IMR-90 (cell line): ENCODE results near the gene GXYLT1. TPM values are rescaled to one million over a fixed set of nuclear protein-coding genes. Genes with fewer than 3 reads are reported as not detected.

Experiments used
- ATAC-seq: fragments of 200-7000 bp; cut with Tn5 transposase; 2 replicates; pipeline ENCODE4 v1.9.1; 2020; ENCODE audit warnings: low read depth, mild to moderate bottlenecking, moderate library complexity
- BruUV-seq: library from RNA; stranded (reverse); fragments of 400-500 nt; replicated peaks from 2 replicates; lab custom pipeline; 2021; lab: Mats Ljungman, UMichigan
- CTCF ChIA-PET: fragments of 300-600 bp; formaldehyde crosslinking; extraction: SDS; loops from one replicate; lab custom pipeline; 2021; ENCODE audit warnings: antibody characterized with exemption; lab: Yijun Ruan, JAX
- POLR2A ChIA-PET: fragments of 300-600 bp; sonication (Branson Sonifier 250); formaldehyde crosslinking; loops from one replicate; lab custom pipeline; 2022; ENCODE audit warnings: antibody characterized with exemption; ENCODE audit not compliant: unreplicated experiment; lab: Charles Lee
- DNase-seq: peaks from one replicate; pipeline ENCODE4 v3.0.0; 2013
- H2AFZ ChIP-seq: replicated peaks from 2 replicates; pipeline ENCODE3; 2013; ENCODE audit warnings: low read length, mild to moderate bottlenecking; ENCODE audit not compliant: poor library complexity
- H2AK5ac ChIP-seq: 2 replicates; pipeline ENCODE4 v1.6.1; 2013; ENCODE audit warnings: low read depth, low read length, inconsistent platforms
- H2AK9ac ChIP-seq: replicated peaks from 2 replicates; pipeline ENCODE3; 2013; ENCODE audit warnings: mild to moderate bottlenecking, low read depth, low read length, moderate library complexity; ENCODE audit not compliant: poor library complexity
- H2BK120ac ChIP-seq: 2 replicates; pipeline ENCODE4 v1.6.1; 2013; ENCODE audit warnings: low read depth, low read length, inconsistent platforms
- H2BK15ac ChIP-seq: 3 replicates; pipeline ENCODE4 v1.6.1; 2013; ENCODE audit warnings: low read depth, low read length, inconsistent platforms
- H2BK20ac ChIP-seq: 2 replicates; pipeline ENCODE4 v1.6.1; 2013; ENCODE audit warnings: low read depth, mild to moderate bottlenecking, inconsistent platforms, low read length, moderate library complexity
- H2BK5ac ChIP-seq: 2 replicates; pipeline ENCODE4 v1.6.1; 2013; ENCODE audit warnings: mild to moderate bottlenecking, low read depth, low read length, inconsistent platforms; ENCODE audit not compliant: poor library complexity, severe bottlenecking
- H3K14ac ChIP-seq: replicated peaks from 2 replicates; pipeline ENCODE4 v1.6.1; 2013; ENCODE audit warnings: low read depth, low read length, inconsistent platforms
- H3K18ac ChIP-seq: 2 replicates; pipeline ENCODE4 v1.6.1; 2013; ENCODE audit warnings: low read depth, low read length, control low read depth
- H3K23ac ChIP-seq: 2 replicates; pipeline ENCODE4 v1.6.1; 2013; ENCODE audit warnings: low read depth, low read length, inconsistent platforms
- H3K27ac ChIP-seq: 2 replicates; pipeline ENCODE4 v1.5.1; 2013; ENCODE audit warnings: mild to moderate bottlenecking, control low read depth, low read length; ENCODE audit not compliant: insufficient read depth
- H3K27me3 ChIP-seq: 2 replicates; pipeline ENCODE4 v1.6.1; 2013; ENCODE audit warnings: low read length; ENCODE audit not compliant: control insufficient read depth, insufficient read depth
- H3K36me3 ChIP-seq: 2 replicates; pipeline ENCODE4 v1.6.1; 2013; ENCODE audit warnings: low read length, mixed read lengths; ENCODE audit not compliant: control insufficient read depth, insufficient read depth
- H3K4ac ChIP-seq: 2 replicates; pipeline ENCODE4 v1.6.1; 2013; ENCODE audit warnings: low read depth, low read length, inconsistent platforms
- H3K4me1 ChIP-seq: 2 replicates; pipeline ENCODE4 v1.6.1; 2013; ENCODE audit warnings: low read length, mixed read lengths; ENCODE audit not compliant: control insufficient read depth, insufficient read depth
- H3K4me2 ChIP-seq: 2 replicates; pipeline ENCODE4 v1.6.1; 2013; ENCODE audit warnings: low read depth, mild to moderate bottlenecking, control low read depth, low read length, moderate library complexity
- H3K4me3 ChIP-seq: 2 replicates; pipeline ENCODE4 v1.5.1; 2013; ENCODE audit warnings: low read depth, mild to moderate bottlenecking, control low read depth, low read length, moderate library complexity; ENCODE audit not compliant: insufficient read depth
- H3K56ac ChIP-seq: 2 replicates; pipeline ENCODE4 v1.6.1; 2013; ENCODE audit warnings: low read length, inconsistent platforms; ENCODE audit not compliant: insufficient read depth; ENCODE audit errors: extremely low read depth
- H3K79me1 ChIP-seq, 2 experiments: 2 replicates each; pipeline ENCODE4 v1.6.1; 2013; ENCODE audit warnings: low read length in 2 of 2, inconsistent platforms in 1 of 2, low read depth in 1 of 2
- H3K9ac ChIP-seq: 2 replicates; pipeline ENCODE4 v1.6.1; 2013; ENCODE audit warnings: low read depth, low read length, control low read depth
- H3K9me1 ChIP-seq: 2 replicates; pipeline ENCODE4 v1.6.1; 2013; ENCODE audit warnings: low read length, inconsistent platforms; ENCODE audit not compliant: insufficient read depth
- H3K9me3 ChIP-seq: 2 replicates; pipeline ENCODE4 v1.6.1; 2013; ENCODE audit warnings: low read length; ENCODE audit not compliant: control insufficient read depth, insufficient read depth
- H4K20me1 ChIP-seq: 2 replicates; pipeline ENCODE4 v1.6.1; 2013; ENCODE audit warnings: low read length, inconsistent platforms; ENCODE audit not compliant: insufficient read depth
- H4K5ac ChIP-seq: 2 replicates; pipeline ENCODE4 v1.6.1; 2013; ENCODE audit warnings: mild to moderate bottlenecking, low read depth, low read length, control low read depth
- H4K8ac ChIP-seq, 2 experiments: 2 replicates each; pipeline ENCODE4 v1.6.1; 2013; ENCODE audit warnings: low read depth in 2 of 2, low read length in 2 of 2, control low read depth in 1 of 2, inconsistent platforms in 1 of 2
- H4K91ac ChIP-seq: 2 replicates; pipeline ENCODE4 v1.6.1; 2013; ENCODE audit warnings: low read depth, low read length, inconsistent platforms; ENCODE audit not compliant: insufficient read depth
- SMC3 ChIP-seq: fragments of 150-350 bp; IDR thresholded peaks from 2 replicates; pipeline ENCODE4 v1.6.1; 2016; ENCODE audit warnings: low read depth, mild to moderate bottlenecking, antibody characterized with exemption, low read length, moderate library complexity
- dilution Hi-C: fragments of 300-500 bp; cut with HindIII; formaldehyde crosslinking; loops from one replicate; pipeline ENCODE4 v1.14.3; 2018; ENCODE audit warnings: low sequenced_read_pairs; ENCODE audit not compliant: unreplicated experiment
- in situ Hi-C: fragments of 300-500 bp; cut with MboI; formaldehyde crosslinking; loops from 3 replicates; pipeline ENCODE4 v1.14.3; 2019; ENCODE audit warnings: low sequenced_read_pairs, inconsistent platforms, mixed read lengths
- intact Hi-C: fragments of 100-400 bp; cut with micrococcal nuclease; formaldehyde crosslinking; loops from 2 replicates; pipeline ENCODE4 v1.10.0; 2022
- polyA plus RNA-seq, 3 experiments: library from polyadenylated mRNA; depleted of rRNA; stranded (reverse); fragments of >200 nt; gene quantifications; 2 replicates each; pipeline ENCODE4 v1.2.3, GENCODE V29; 2012; ENCODE audit warnings: low replicate concordance in 1 of 3
- total RNA-seq: library from RNA; depleted of rRNA; stranded (reverse); fragments of >200 nt; gene quantifications from 2 replicates; pipeline ENCODE4 v1.2.3, GENCODE V29; 2012

The GXYLT1 gene
- total and polyA plus RNA-seq, 2 of the 4 experiments (the other 2 are of a cell fraction), result 8.5 to 8.6 TPM

DNA sequence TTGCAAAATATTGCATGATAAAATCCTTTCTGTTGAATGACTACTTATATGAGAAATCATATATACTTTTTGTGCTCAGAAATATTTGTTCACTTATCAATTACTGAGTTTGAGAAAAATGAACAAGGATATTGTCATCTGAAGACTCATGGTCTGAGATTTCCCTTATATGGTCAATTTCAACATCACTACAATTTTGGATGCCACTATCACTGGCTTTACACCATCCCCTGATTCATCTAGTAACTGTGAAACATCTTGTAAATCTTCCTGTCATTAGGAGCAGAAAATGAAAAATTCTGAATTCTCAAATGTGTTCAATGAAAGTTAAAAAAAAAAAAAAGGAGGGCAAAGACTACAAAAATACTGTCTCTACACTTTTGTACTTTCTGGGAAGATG, 21.8 kb upstream of the GXYLT1 start:
- H3K4me2 ChIP-seq, result no peak overlapping the region
- peak; percentile 21 for DNase-seq
- no peak overlapping the region for H2AFZ ChIP-seq
- no peak overlapping the region for H3K18ac ChIP-seq
- no peak overlapping the region for H3K56ac ChIP-seq
- H4K91ac ChIP-seq, result no peak overlapping the region
- no peak overlapping the region for H3K14ac ChIP-seq
- H3K4me3 ChIP-seq, result no peak overlapping the region
- no peak for ATAC-seq
- BruUV-seq, result no TSS peak
- no peak overlapping the region for H2BK5ac ChIP-seq
- H3K36me3 ChIP-seq, result no peaks in the 10 kb centered on the region
- no peak overlapping the region for H2BK120ac ChIP-seq
- CTCF ChIA-PET, result no interaction called here
- no peak overlapping the region for H3K4ac ChIP-seq
- H3K27ac ChIP-seq, result no peak overlapping the region
- no peak overlapping the region for H3K23ac ChIP-seq
- no peak overlapping the region for H2AK9ac ChIP-seq
- H3K9ac ChIP-seq, result no peak overlapping the region
- H3K9me3 ChIP-seq, result no peaks in the 10 kb centered on the region
- dilution Hi-C loops, result no loop called here
- in situ Hi-C loops, result no loop called here
- H3K4me1 ChIP-seq, result peaks cover 4% of the 10 kb centered on the region
- intact Hi-C loops, result no loop called here
- H3K79me1 ChIP-seq, result peaks cover 7% of the 10 kb centered on the region in 2 experiments; a peak in 3 of 4 replicates
- H2AK5ac ChIP-seq, result no peak overlapping the region
- POLR2A ChIA-PET, result no interaction called here
- H4K8ac ChIP-seq, result no peak overlapping the region
- H2BK20ac ChIP-seq, result no peak overlapping the region
- no peak for TF ChIP-seq SMC3
- H3K27me3 ChIP-seq, result no peaks in the 10 kb centered on the region
- 0 out of 2 replicates have a peak, but pooled peaks cover 2% of the 10 kb centered on the region for H3K9me1 ChIP-seq
- H4K5ac ChIP-seq, result no peak overlapping the region
- no peak overlapping the region for H2BK15ac ChIP-seq
- H4K20me1 ChIP-seq, result no peaks in the 10 kb centered on the region; the same call in 1 of the 2 replicates
